ENCODE data around the gene PRKCQ.

DNA sequence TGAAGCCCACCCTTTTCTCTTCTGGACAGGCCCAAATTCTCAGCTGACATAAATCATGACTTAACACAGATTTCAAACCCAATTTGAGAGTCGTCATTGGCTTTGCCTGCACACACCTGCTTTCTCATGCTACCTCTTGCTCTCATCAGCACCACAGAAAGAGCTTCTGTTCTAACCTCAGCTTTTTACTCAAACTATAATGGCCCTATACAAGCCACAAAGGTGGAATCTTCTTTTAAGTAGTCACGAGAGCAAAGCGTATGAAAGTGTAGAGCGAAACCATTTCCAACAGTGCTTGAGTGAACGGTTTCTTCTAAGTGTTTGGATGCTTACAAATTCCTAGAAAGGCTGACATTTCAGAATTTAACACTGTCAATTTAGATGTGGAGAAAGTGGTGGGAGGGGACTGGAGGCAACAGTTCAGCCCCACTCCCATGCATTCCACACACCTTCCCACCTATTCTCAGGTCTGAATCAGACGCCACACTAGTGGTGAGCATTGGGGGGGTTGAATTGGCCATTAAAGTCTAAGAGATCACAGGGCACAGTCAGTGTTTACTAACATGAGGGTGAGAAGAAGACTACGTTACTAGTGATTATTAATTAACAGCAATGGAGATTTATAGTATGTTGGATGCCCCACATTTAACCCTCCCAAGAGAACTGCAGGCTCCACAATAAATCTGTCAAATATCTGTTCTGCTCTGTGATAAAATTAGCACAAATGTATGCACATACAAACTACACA lies 114.0 kb downstream of the PRKCQ start:
- TF ChIP-seq CTCF (IDR thresholded peaks at IDR 0.05) (no peak), POLR2A (IDR thresholded peaks at IDR 0.05) (no peak)

Measured in tibial nerve (tissue), 3 donors.